Heart left ventricle (tissue), 13 donors: Measurements from ENCODE around the gene KANK3.
"Not testable (repeated sequence)": the region's sequence is repeated elsewhere in the genome, so short reads cannot be mapped to it uniquely, and the experiment has no call there.

ENCODE experiments used
- POLR2A ChIP-seq, 2 donors: fragments of 450-650 bp; IDR thresholded peaks; one replicate each; pipeline ENCODE4 v1.6.1; 2017; ENCODE audit warnings: antibody characterized with exemption in 2 of 2, mild to moderate bottlenecking in 2 of 2, moderate library complexity in 2 of 2
- TF ChIP-seq, protein P1 (sequence below), 12 donors: fragments of 200-600 bp; sonication (generic) in 4 of 12; IDR thresholded peaks; one replicate each; pipeline versions ENCODE4 v1.5.0 to v1.8.0; 2018 to 2022; ENCODE audit warnings: antibody characterized with exemption in 12 of 12, mild to moderate bottlenecking in 5 of 12
- donor health status: ischemic (EF 13 %, LVEDD 7.1; RV severe dilation, severe dysfunction).
- donor health status: DM: no; HTN: yes; CAD: no.
- donor health status: DM: no; HTN: no; CAD: no.
- donor health status: ischemic (EF 25% LVEDD 6.9; RV normal size, moderate dysfunction).
- donor health status: ischemic (EF 25% LVEDD 5.7; RV mildly dilated, moderate dysfunction).
- donor health status: ischemic (EF 35%, LVEDD 5.7; RV mildly dilated, moderate dysfunction).
- donor health status: nonischemic (EF 11% LVEDD 7.7; RV severe dilation, severe dysfunction).
- donor health status: DM: yes; HTN: yes; CAD: no.
- donor health status: PGD.
- donor health status: ischemic (EF 29% LVEDD 5.4; RV normal size, mild dysfunction).
- donor health status: nonischemic (EF 23%, LVEDD 6.1; RV moderate dilation, normal function).

DNA sequence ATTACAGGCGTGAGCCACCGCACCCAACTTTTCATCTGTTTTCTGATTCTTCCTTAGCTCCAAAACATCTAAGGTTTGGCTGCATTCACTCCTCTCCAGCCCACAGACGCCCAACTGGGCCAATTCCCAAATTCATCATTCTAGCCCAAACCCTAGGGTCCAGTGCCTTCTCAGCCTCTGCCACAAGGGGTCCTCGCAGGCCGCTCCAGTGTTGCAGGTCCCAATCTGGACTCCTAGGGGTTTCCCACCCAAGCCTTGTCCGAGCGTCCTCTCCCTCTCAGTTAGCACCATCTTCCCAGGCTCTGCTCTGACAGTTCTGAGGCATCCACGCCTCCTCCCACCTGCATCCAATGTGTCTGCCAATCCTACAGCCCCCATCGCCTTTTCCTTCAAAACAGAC, 51.7 kb downstream of the KANK3 start:
- TF ChIP-seq, protein P1, sequence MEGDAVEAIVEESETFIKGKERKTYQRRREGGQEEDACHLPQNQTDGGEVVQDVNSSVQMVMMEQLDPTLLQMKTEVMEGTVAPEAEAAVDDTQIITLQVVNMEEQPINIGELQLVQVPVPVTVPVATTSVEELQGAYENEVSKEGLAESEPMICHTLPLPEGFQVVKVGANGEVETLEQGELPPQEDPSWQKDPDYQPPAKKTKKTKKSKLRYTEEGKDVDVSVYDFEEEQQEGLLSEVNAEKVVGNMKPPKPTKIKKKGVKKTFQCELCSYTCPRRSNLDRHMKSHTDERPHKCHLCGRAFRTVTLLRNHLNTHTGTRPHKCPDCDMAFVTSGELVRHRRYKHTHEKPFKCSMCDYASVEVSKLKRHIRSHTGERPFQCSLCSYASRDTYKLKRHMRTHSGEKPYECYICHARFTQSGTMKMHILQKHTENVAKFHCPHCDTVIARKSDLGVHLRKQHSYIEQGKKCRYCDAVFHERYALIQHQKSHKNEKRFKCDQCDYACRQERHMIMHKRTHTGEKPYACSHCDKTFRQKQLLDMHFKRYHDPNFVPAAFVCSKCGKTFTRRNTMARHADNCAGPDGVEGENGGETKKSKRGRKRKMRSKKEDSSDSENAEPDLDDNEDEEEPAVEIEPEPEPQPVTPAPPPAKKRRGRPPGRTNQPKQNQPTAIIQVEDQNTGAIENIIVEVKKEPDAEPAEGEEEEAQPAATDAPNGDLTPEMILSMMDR (IDR thresholded peaks at IDR 0.05): not testable (repeated sequence)
- TF ChIP-seq POLR2A (IDR thresholded peaks at IDR 0.05): not testable (repeated sequence)
